B cell (primary cell): ENCODE results near the gene TMEM131L.

Source experiments
- CTCF ChIP-seq: fragments of 200-600 bp; IDR thresholded peaks from one replicate; pipeline ENCODE4 v1.8.0; 2022; ENCODE audit warnings: antibody characterized with exemption, mild to moderate bottlenecking
- EZH2 ChIP-seq: IDR thresholded peaks from 2 replicates; pipeline ENCODE4 v1.6.1; 2012; ENCODE audit warnings: borderline replicate concordance, low read depth, mild to moderate bottlenecking, moderate library complexity, low read length; ENCODE audit not compliant: insufficient read depth, poor library complexity, severe bottlenecking

- TF ChIP-seq CTCF: no peak
- TF ChIP-seq EZH2: no peak
Observed at GRCh38 chr4:153529646-153530045, 63.5 kb downstream of the TMEM131L start.
